K562 (cell line): Measurements from ENCODE around the gene TPX2. TPM values are rescaled to one million over a fixed set of nuclear protein-coding genes. Genes with fewer than 3 reads are reported as not detected.

Experiments
- ATAC-seq: fragments of 200-7000 bp; cut with Tn5 transposase; 3 replicates; pipeline ENCODE4 v1.9.1; 2020; ENCODE audit warnings: moderate library complexity
- BruUV-seq: library from RNA; stranded (reverse); fragments of 400-500 nt; replicated peaks from 2 replicates; lab custom pipeline; 2021; lab: Mats Ljungman, UMichigan
- CTCF ChIA-PET: fragments of 300-600 bp; formaldehyde crosslinking; extraction: SDS; loops from one replicate; lab custom pipeline; 2021; ENCODE audit warnings: low intra/inter-chr PET ratio; lab: Yijun Ruan, JAX
- POLR2A ChIA-PET: fragments of 300-600, 350-650 bp; sonication (Branson Sonifier 250); formaldehyde crosslinking; extraction: SDS; loops from one replicate; lab custom pipeline; 2021; ENCODE audit warnings: antibody characterized with exemption, inconsistent platforms; lab: Yijun Ruan, JAX
- DNase-seq, 4 experiments: peaks; one replicate each; pipeline versions ENCODE4 v3.0.0 to v3.0.0-alpha.2; 2011 to 2018; ENCODE audit warnings: low spot score in 3 of 4, mixed read lengths in 3 of 4; ENCODE audit errors: extremely low read depth in 1 of 4
- FAIRE-seq: peaks from 2 replicates; lab custom pipeline; 2011; peaks lifted over from hg19 to GRCh38; lab: Jason Lieb, UNC
- H2AFZ ChIP-seq: 2 replicates; pipeline ENCODE4 v1.6.0; 2011; ENCODE audit warnings: low read depth, low read length, control low read depth, inconsistent platforms
- H3K27ac ChIP-seq: fragments of 200-600 bp; 3 replicates; pipeline ENCODE4 v1.8.0; 2011; ENCODE audit warnings: low read depth, mild to moderate bottlenecking, control low read depth, inconsistent platforms, low read length, moderate library complexity, mixed read lengths; ENCODE audit errors: extremely low read depth
- H3K27me3 ChIP-seq, 2 experiments: fragments of 300-600 bp in 1 of 2; 2 replicates in 1 of 2; 3 replicates in 1 of 2; pipeline versions ENCODE4 v1.6.0 to v1.8.0; 2011; ENCODE audit warnings: inconsistent platforms in 2 of 2, low read length in 2 of 2, mild to moderate bottlenecking in 1 of 2, mixed read lengths in 1 of 2, moderate library complexity in 1 of 2; ENCODE audit not compliant: control insufficient read depth in 2 of 2, insufficient read depth in 2 of 2
- H3K36me3 ChIP-seq: fragments of 300-600 bp; 3 replicates; pipeline ENCODE4 v1.8.0; 2011; ENCODE audit warnings: mild to moderate bottlenecking, low read length, inconsistent platforms; ENCODE audit not compliant: control insufficient read depth, insufficient read depth
- H3K4me1 ChIP-seq, 2 experiments: fragments of 200-600 bp in 1 of 2; replicated peaks in 1 of 2; 2 replicates in 1 of 2; 3 replicates in 1 of 2; pipeline versions ENCODE4 v1.5.1 to v1.8.0; 2011; ENCODE audit warnings: inconsistent platforms in 2 of 2, low read length in 2 of 2, mild to moderate bottlenecking in 1 of 2, mixed read lengths in 1 of 2, moderate library complexity in 1 of 2; ENCODE audit not compliant: control insufficient read depth in 2 of 2, insufficient read depth in 2 of 2
- H3K4me2 ChIP-seq: 2 replicates; pipeline ENCODE4 v1.6.1; 2011; ENCODE audit warnings: low read length, control low read depth, inconsistent platforms, mixed read lengths; ENCODE audit not compliant: insufficient read depth
- H3K4me3 ChIP-seq: fragments of 200-600 bp; sonication (generic), shearing (Covaris generic); 2 replicates; pipeline ENCODE4 v1.5.1; 2016; ENCODE audit warnings: control low read depth, inconsistent platforms
- H3K79me2 ChIP-seq: fragments of 200-600 bp; 3 replicates; pipeline ENCODE4 v1.8.0; 2011; ENCODE audit warnings: low read length, inconsistent platforms; ENCODE audit not compliant: control insufficient read depth, insufficient read depth
- H3K9ac ChIP-seq, 2 experiments: 2 replicates each; pipeline versions ENCODE4 v1.6.0 to v1.6.1; 2011; ENCODE audit warnings: low read depth in 2 of 2, low read length in 2 of 2, control low read depth in 1 of 2, inconsistent platforms in 1 of 2, mild to moderate bottlenecking in 1 of 2, mixed read lengths in 1 of 2; ENCODE audit not compliant: insufficient read depth in 1 of 2
- H3K9me1 ChIP-seq: one replicate; pipeline ENCODE4 v1.6.0; 2011; ENCODE audit warnings: inconsistent platforms, mild to moderate bottlenecking, low read length, moderate library complexity; ENCODE audit not compliant: control insufficient read depth, insufficient read depth
- H3K9me3 ChIP-seq: replicated peaks from 2 replicates; pipeline ENCODE4 v1.5.1; 2011; ENCODE audit warnings: low read depth, low read length, inconsistent platforms; ENCODE audit not compliant: control insufficient read depth, insufficient read depth
- H4K20me1 ChIP-seq: replicated peaks from 2 replicates; pipeline ENCODE4 v1.6.1; 2011; ENCODE audit warnings: low read length, inconsistent platforms, mixed read lengths; ENCODE audit not compliant: control insufficient read depth, insufficient read depth
- EZH2 ChIP-seq: IDR thresholded peaks from 2 replicates; pipeline ENCODE4 v1.6.1; 2012; ENCODE audit warnings: low read depth, mild to moderate bottlenecking, inconsistent platforms, low read length, borderline replicate concordance
- SIN3B ChIP-seq: fragments of 450-650 bp; IDR thresholded peaks from 2 replicates; pipeline ENCODE4 v1.6.1; 2017; ENCODE audit warnings: low read depth, mild to moderate bottlenecking, moderate library complexity
- SNRNP70 ChIP-seq: fragments of 200-400 bp; formaldehyde crosslinking; optimal IDR thresholded peaks from 2 replicates; pipeline ENCODE3; 2017; ENCODE audit warnings: low read depth, low read length
- SRF ChIP-seq, 2 experiments: fragments of 250-450, 450-650 bp in 1 of 2; sonication (Bioruptor Pico) in 1 of 2; sonication (generic) in 1 of 2; formaldehyde crosslinking; IDR thresholded peaks; 2 replicates each; pipeline versions ENCODE4 v1.5.0 to v1.5.1; 2020 to 2022; ENCODE audit warnings: mild to moderate bottlenecking in 1 of 2, missing genetic modification reagents in 1 of 2
- STAT5B ChIP-seq: fragments of 250-450 bp; sonication (Bioruptor Pico); IDR thresholded peaks from 2 replicates; pipeline ENCODE4 v1.8.0; 2021; ENCODE audit warnings: mild to moderate bottlenecking, inconsistent platforms
- ZNF121 ChIP-seq: sonication (generic); formaldehyde crosslinking; conservative IDR thresholded peaks from 2 replicates; pipeline ENCODE4 v1.8.0; 2022; ENCODE audit warnings: missing genetic modification reagents
- ZNF165 ChIP-seq: fragments of 250-450 bp; sonication (Bioruptor Pico); IDR thresholded peaks from 2 replicates; pipeline ENCODE4 v1.4.0; 2020; ENCODE audit warnings: borderline replicate concordance
- ZNF444 ChIP-seq: fragments of 250-450 bp; sonication (Bioruptor Pico); IDR thresholded peaks from 2 replicates; pipeline ENCODE4 v1.4.0; 2020; ENCODE audit warnings: mild to moderate bottlenecking, moderate library complexity
- WGBS: fragments of 100-300 bp; shearing (Covaris generic); methylation state at CpG from one replicate; pipeline ENCODE4 v1.1.6; 2016; ENCODE audit warnings: low coverage, mixed read lengths; ENCODE audit not compliant: insufficient coverage; ENCODE audit errors: missing lambda C conversion rate; 5-methylcytosine and 5-hydroxymethylcytosine counted together
- in situ Hi-C: fragments of 300-500 bp; cut with MboI; formaldehyde crosslinking; loops from 4 replicates; pipeline ENCODE4 v1.15.0; 2018; ENCODE audit warnings: inconsistent platforms, mixed read lengths
- intact Hi-C: fragments of 100-400 bp; cut with micrococcal nuclease; formaldehyde crosslinking; loops from 2 replicates; pipeline ENCODE4 v1.14.2; 2022
- polyA plus RNA-seq, 8 experiments: library from polyadenylated mRNA; depleted of rRNA in 4 of 8; stranded (reverse) in 5 of 8; unstranded in 3 of 8; fragments of >200 nt; fragmentation: Nextera tagmentation in 2 of 8; fragmentation: Illumina TruSeq in 1 of 8; extraction: Ambion mirVana in 2 of 8; extraction: Trizol in 1 of 8; gene quantifications; 2 replicates each; pipeline versions ENCODE4 v1.2.1 to v1.2.3, GENCODE V29; 2011 to 2014; ENCODE audit warnings: inconsistent platforms in 1 of 8, missing spikeins in 1 of 8
- total RNA-seq, 7 experiments: library from RNA; depleted of rRNA in 6 of 7; stranded (reverse); fragments of >200 nt in 6 of 7; fragmentation: Illumina TruSeq in 2 of 7; extraction: Trizol in 2 of 7; gene quantifications; 2 replicates each; pipeline versions ENCODE4 v1.2.1 to v1.2.3, GENCODE V29; 2011 to 2021; ENCODE audit warnings: low replicate concordance in 1 of 7
- TF ChIP-seq, protein P1 (sequence below): fragments of 250-450 bp; sonication (Bioruptor Pico); IDR thresholded peaks from 2 replicates; pipeline ENCODE4 v1.9.0; 2021; ENCODE audit warnings: mild to moderate bottlenecking, inconsistent platforms

Gene TPX2
- total and polyA plus RNA-seq, 9 of the 15 experiments (the other 6 are each of a cell fraction or from before 2014, with no cell fraction given): 48.0 to 241 (median 133) TPM

DNA sequence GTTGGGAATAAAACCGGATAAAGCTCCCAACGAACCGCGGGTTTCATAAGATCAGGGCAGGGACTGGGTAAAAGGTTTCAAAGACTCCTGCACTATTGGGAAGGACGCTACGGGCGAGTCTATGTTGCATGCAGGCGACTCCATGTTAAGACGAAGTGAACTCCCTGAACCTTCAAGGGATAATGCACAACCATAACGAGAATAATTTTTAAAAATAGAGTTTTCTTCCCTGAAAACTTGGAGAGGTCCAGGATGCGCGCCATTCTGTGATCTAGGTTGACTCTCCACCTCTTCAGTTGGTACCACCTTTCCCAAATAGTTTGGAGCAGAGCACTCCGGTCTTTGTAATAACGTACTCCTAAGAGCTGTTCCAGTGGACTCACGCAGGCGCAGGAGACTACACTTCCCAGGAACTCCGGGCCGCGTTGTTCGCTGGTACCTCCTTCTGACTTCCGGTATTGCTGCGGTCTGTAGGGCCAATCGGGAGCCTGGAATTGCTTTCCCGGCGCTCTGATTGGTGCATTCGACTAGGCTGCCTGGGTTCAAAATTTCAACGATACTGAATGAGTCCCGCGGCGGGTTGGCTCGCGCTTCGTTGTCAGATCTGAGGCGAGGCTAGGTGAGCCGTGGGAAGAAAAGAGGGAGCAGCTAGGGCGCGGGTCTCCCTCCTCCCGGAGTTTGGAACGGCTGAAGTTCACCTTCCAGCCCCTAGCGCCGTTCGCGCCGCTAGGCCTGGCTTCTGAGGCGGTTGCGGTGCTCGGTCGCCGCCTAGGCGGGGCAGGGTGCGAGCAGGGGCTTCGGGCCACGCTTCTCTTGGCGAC, at the start of gene TPX2 (continued):
- TF ChIP-seq EZH2 (no peak), SRF (CRISPR knock-in tag; IDR thresholded peaks at IDR 0.05) (no peak), ZNF444 (CRISPR knock-in tag) (no peak), SIN3B (peak; percentile 55; the same call in 1 of the 2 replicates), SNRNP70 (no peak), ZNF165 (no peak), STAT5B (no peak)

DNA sequence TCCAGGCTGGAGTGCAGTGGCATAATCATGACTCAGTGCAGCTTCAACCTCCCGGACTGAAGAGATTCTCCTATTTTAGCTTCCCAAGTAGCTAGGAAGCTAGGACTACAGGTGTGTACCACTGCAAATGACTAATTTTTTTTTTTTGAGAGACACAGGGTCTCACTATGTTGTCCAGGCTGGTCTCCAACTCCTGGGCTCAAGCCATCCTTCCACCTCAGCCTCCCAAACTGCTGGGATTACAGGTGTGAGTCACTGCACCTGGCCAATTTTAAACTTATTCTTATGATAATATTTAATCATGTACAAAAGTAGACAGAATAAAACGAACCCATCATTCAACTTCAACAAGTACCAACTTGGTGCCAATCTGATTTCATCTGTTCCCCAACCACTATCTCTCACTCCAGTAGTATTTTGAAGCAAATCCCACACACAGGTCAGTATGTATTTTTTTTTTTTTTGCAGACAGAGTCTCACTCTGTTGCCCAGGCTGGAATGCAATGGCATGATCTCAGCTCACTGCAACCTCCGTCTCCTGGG, 48.9 kb upstream of the TPX2 start:
- no peak for DNase-seq
- intact Hi-C loops: no loop called here
- TF ChIP-seq, protein P1, sequence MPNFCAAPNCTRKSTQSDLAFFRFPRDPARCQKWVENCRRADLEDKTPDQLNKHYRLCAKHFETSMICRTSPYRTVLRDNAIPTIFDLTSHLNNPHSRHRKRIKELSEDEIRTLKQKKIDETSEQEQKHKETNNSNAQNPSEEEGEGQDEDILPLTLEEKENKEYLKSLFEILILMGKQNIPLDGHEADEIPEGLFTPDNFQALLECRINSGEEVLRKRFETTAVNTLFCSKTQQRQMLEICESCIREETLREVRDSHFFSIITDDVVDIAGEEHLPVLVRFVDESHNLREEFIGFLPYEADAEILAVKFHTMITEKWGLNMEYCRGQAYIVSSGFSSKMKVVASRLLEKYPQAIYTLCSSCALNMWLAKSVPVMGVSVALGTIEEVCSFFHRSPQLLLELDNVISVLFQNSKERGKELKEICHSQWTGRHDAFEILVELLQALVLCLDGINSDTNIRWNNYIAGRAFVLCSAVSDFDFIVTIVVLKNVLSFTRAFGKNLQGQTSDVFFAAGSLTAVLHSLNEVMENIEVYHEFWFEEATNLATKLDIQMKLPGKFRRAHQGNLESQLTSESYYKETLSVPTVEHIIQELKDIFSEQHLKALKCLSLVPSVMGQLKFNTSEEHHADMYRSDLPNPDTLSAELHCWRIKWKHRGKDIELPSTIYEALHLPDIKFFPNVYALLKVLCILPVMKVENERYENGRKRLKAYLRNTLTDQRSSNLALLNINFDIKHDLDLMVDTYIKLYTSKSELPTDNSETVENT (CRISPR knock-in tag): no peak
- peak; percentile 63 for TF ChIP-seq ZNF121 (CRISPR knock-in tag)
- TF ChIP-seq, all 486 proteins: peak for 1
- H3K27ac ChIP-seq: no peak overlapping the region
- BruUV-seq: no TSS peak
- peaks cover 37 to 63% of the 10 kb centered on the region in 2 experiments for H3K4me1 ChIP-seq
- H3K9ac ChIP-seq: no peak overlapping the region
- H3K79me2 ChIP-seq: peaks cover 97% of the 10 kb centered on the region
- no peak overlapping the region for H3K4me2 ChIP-seq
- WGBS: 81% methylated on average over 3 of the region's 3 CpGs
- H3K9me3 ChIP-seq: no peaks in the 10 kb centered on the region
- ChIA-PET POLR2A (interaction anchor here (0.6 to 1.8 kb wide), 4 partner anchors 9 to 20 kb away, joined by 3 to 8 read pairs (median 4); no protein-coding TSS in a partner anchor), CTCF (no interaction called here)
- 0 out of 2 replicates have a peak, but pooled peaks cover 3% of the 10 kb centered on the region for H4K20me1 ChIP-seq
- H3K27me3 ChIP-seq: no peaks in the 10 kb centered on the region
- H2AFZ ChIP-seq: no peak overlapping the region
- in situ Hi-C loops: no loop called here
- no peak for ATAC-seq
- peaks cover 78% of the 10 kb centered on the region for H3K36me3 ChIP-seq
- H3K4me3 ChIP-seq: no peak overlapping the region
- FAIRE-seq: no peak
- no peaks in the 10 kb centered on the region for H3K9me1 ChIP-seq
